ENCODE data around the gene TARS3.

GRCh38 chr15:101732772-101733171, 8.5 kb upstream of the TARS3 start:
- TF ChIP-seq POLR2A (IDR thresholded peaks at IDR 0.05; ENCODE audit: extremely low read depth, insufficient read length) (no peak), CTCF (IDR thresholded peaks at IDR 0.05; ENCODE audit: low read depth, low read length) (no peak), MAX (IDR thresholded peaks at IDR 0.05; ENCODE audit: low read depth, low read length) (no peak)

Data from NB4 (cell line).